Liver (tissue), 9 donors: ENCODE measurements around the gene BRCA2. TPM values are rescaled to one million over a fixed set of nuclear protein-coding genes. Genes with fewer than 3 reads are reported as not detected.

Experiments
- DNase-seq: peaks from one replicate; pipeline ENCODE4 v3.0.0-alpha.2; 2017; ENCODE audit warnings: low spot score
- H3K27ac ChIP-seq, 2 donors: one replicate each; pipeline ENCODE4 v1.7.0; 2013; ENCODE audit warnings: inconsistent platforms in 2 of 2, low read length in 2 of 2, control low read depth in 1 of 2, low read depth in 1 of 2, mild to moderate bottlenecking in 1 of 2
- H3K27me3 ChIP-seq, 4 donors: one replicate each; pipeline versions ENCODE4 v1.6.1 to v1.7.0; 2013; ENCODE audit warnings: low read length in 3 of 4, inconsistent platforms in 1 of 4, mild to moderate bottlenecking in 1 of 4, moderate library complexity in 1 of 4; ENCODE audit not compliant: control insufficient read depth in 4 of 4, insufficient read depth in 4 of 4
- H3K36me3 ChIP-seq, 4 donors: one replicate each; pipeline versions ENCODE4 v1.6.1 to v1.7.0; 2013; ENCODE audit warnings: low read length in 3 of 4, mild to moderate bottlenecking in 3 of 4, low read depth in 1 of 4, moderate library complexity in 1 of 4; ENCODE audit not compliant: control insufficient read depth in 4 of 4, insufficient read depth in 3 of 4
- H3K4me1 ChIP-seq, 4 donors: one replicate each; pipeline versions ENCODE4 v1.6.1 to v1.7.0; 2013; ENCODE audit warnings: low read length in 3 of 4, mild to moderate bottlenecking in 3 of 4, moderate library complexity in 1 of 4; ENCODE audit not compliant: control insufficient read depth in 4 of 4, insufficient read depth in 4 of 4
- H3K4me3 ChIP-seq, 3 donors: one replicate each; pipeline versions ENCODE4 v1.6.1 to v1.7.0; 2013; ENCODE audit warnings: low read length in 3 of 3, control low read depth in 1 of 3, low read depth in 1 of 3, mild to moderate bottlenecking in 1 of 3
- H3K9ac ChIP-seq, 2 donors: one replicate each; pipeline ENCODE4 v1.7.0; 2013; ENCODE audit warnings: low read length in 2 of 2, mild to moderate bottlenecking in 2 of 2, moderate library complexity in 2 of 2, control low read depth in 1 of 2, low read depth in 1 of 2
- H3K9me3 ChIP-seq, 4 donors: one replicate each; pipeline versions ENCODE4 v1.6.1 to v1.7.0; 2013; ENCODE audit warnings: low read length in 3 of 4; ENCODE audit not compliant: control insufficient read depth in 4 of 4
- EGR1 ChIP-seq, 2 donors: IDR thresholded peaks; 2 replicates each; pipeline ENCODE4 v1.6.1; 2016 to 2018; ENCODE audit warnings: antibody characterized with exemption in 2 of 2, low read depth in 2 of 2
- FOXA1 ChIP-seq: IDR thresholded peaks from 2 replicates; pipeline ENCODE4 v1.6.1; 2016; ENCODE audit warnings: antibody characterized with exemption
- FOXA2 ChIP-seq: IDR thresholded peaks from 2 replicates; pipeline ENCODE4 v1.6.1; 2016; ENCODE audit warnings: antibody characterized with exemption
- GABPA ChIP-seq, 2 donors: IDR thresholded peaks in 1 of 2; conservative IDR thresholded peaks in 1 of 2; 2 replicates each; pipeline ENCODE4 v1.6.1; 2016; ENCODE audit warnings: antibody characterized with exemption in 2 of 2, mild to moderate bottlenecking in 1 of 2, moderate library complexity in 1 of 2
- HNF4A ChIP-seq, 2 donors: conservative IDR thresholded peaks; 2 replicates each; pipeline ENCODE4 v1.6.1; 2016; ENCODE audit warnings: antibody characterized with exemption in 2 of 2, mild to moderate bottlenecking in 2 of 2
- HNF4G ChIP-seq: IDR thresholded peaks from 2 replicates; pipeline ENCODE4 v1.6.1; 2016; ENCODE audit warnings: antibody characterized with exemption
- JUND ChIP-seq, 2 donors: IDR thresholded peaks; 2 replicates each; pipeline ENCODE4 v1.6.1; 2016; ENCODE audit warnings: antibody characterized with exemption in 2 of 2
- NR2F2 ChIP-seq: IDR thresholded peaks from 2 replicates; pipeline ENCODE4 v1.6.1; 2016; ENCODE audit warnings: antibody characterized with exemption
- RAD21 ChIP-seq, 2 donors: IDR thresholded peaks; 2 replicates each; pipeline ENCODE4 v1.6.1; 2016; ENCODE audit warnings: antibody characterized with exemption in 2 of 2, mild to moderate bottlenecking in 2 of 2
- RXRA ChIP-seq, 2 donors: IDR thresholded peaks; 2 replicates each; pipeline ENCODE4 v1.6.1; 2017 to 2018; ENCODE audit warnings: antibody characterized with exemption in 2 of 2, mild to moderate bottlenecking in 1 of 2
- SP1 ChIP-seq: IDR thresholded peaks from 2 replicates; pipeline ENCODE4 v1.6.1; 2018; ENCODE audit warnings: antibody characterized with exemption, mild to moderate bottlenecking
- TAF1 ChIP-seq: conservative IDR thresholded peaks from 2 replicates; pipeline ENCODE4 v1.6.1; 2016; ENCODE audit warnings: antibody characterized with exemption, mild to moderate bottlenecking
- YY1 ChIP-seq: IDR thresholded peaks from 2 replicates; pipeline ENCODE4 v1.6.1; 2016; ENCODE audit warnings: antibody characterized with exemption, mild to moderate bottlenecking
- WGBS: extraction: QIAGEN DNeasy Blood & Tissue Kit; methylation state at CpG from one replicate; pipeline ENCODE4 v1.1.7; 2013; 5-methylcytosine and 5-hydroxymethylcytosine counted together
- polyA plus RNA-seq, 2 donors: library from polyadenylated mRNA; stranded (reverse) in 1 of 2; unstranded in 1 of 2; fragments of 200-250 nt in 1 of 2; fragments of >200 nt in 1 of 2; fragmentation: Nextera tagmentation in 1 of 2; extraction: Ambion mirVana in 1 of 2; gene quantifications; one replicate each; pipeline versions ENCODE4 v1.2.1 to v1.2.3, GENCODE V29; 2013 to 2015
- total RNA-seq, 2 donors: library from RNA; depleted of rRNA; stranded (reverse); fragments of >200 nt; gene quantifications; one replicate each; pipeline ENCODE4 v1.2.3, GENCODE V29; 2014
- TF ChIP-seq, protein P1 (sequence below): IDR thresholded peaks from 2 replicates; pipeline ENCODE4 v1.6.1; 2016; ENCODE audit warnings: antibody characterized with exemption, mild to moderate bottlenecking
- TF ChIP-seq, protein P2 (sequence below): IDR thresholded peaks from 2 replicates; pipeline ENCODE4 v1.6.1; 2016; ENCODE audit warnings: antibody characterized with exemption
- TF ChIP-seq, protein P3 (sequence below): IDR thresholded peaks from 2 replicates; pipeline ENCODE4 v1.6.1; 2016; ENCODE audit warnings: antibody characterized with exemption
- TF ChIP-seq, protein P4 (sequence below): IDR thresholded peaks from 2 replicates; pipeline ENCODE4 v1.6.1; 2016; ENCODE audit warnings: antibody characterized with exemption
- TF ChIP-seq, protein P5 (sequence below): fragments of 150-350 bp; IDR thresholded peaks from 2 replicates; pipeline ENCODE4 v1.5.1; 2017; ENCODE audit warnings: improper control_type of control experiment, low read depth, low read length; ENCODE audit not compliant: missing input control
- donor health status: healthy.
- donor health status: healthy.
- donor health status: healthy.
- donor health status: healthy.
- donor health status: healthy.

BRCA2 gene
- total and polyA plus RNA-seq, 4 donors, result 0.39 to 10.8 (median 0.86) TPM

DNA sequence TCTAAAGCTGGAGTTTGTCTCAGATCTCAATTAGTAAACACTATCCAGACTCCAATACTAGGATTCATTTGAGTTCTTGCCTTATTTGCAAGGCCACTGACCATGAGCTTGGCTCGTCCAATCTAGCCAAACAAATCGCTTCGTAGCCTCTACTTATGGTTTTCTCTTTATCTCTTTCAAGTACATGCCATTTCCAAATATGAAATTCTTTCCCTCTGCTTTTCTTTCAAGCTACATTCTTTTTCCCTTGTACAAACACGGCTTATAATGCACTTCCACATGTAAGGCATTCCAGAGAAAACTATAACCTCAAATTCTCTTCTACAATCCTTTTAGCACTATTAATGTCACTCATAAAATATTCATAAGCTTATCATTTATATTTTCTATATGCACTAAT lies 123.6 kb downstream of the BRCA2 start:
- H3K9me3 ChIP-seq, result no peaks in the 10 kb centered on the region
- WGBS, result 95% methylated on average over 4 of the region's 4 CpGs
- H3K4me3 ChIP-seq, result no peak overlapping the region
- peaks cover 0 to 8% (median 0%) of the 10 kb centered on the region in 4 donors for H3K36me3 ChIP-seq
- TF ChIP-seq, protein P1, sequence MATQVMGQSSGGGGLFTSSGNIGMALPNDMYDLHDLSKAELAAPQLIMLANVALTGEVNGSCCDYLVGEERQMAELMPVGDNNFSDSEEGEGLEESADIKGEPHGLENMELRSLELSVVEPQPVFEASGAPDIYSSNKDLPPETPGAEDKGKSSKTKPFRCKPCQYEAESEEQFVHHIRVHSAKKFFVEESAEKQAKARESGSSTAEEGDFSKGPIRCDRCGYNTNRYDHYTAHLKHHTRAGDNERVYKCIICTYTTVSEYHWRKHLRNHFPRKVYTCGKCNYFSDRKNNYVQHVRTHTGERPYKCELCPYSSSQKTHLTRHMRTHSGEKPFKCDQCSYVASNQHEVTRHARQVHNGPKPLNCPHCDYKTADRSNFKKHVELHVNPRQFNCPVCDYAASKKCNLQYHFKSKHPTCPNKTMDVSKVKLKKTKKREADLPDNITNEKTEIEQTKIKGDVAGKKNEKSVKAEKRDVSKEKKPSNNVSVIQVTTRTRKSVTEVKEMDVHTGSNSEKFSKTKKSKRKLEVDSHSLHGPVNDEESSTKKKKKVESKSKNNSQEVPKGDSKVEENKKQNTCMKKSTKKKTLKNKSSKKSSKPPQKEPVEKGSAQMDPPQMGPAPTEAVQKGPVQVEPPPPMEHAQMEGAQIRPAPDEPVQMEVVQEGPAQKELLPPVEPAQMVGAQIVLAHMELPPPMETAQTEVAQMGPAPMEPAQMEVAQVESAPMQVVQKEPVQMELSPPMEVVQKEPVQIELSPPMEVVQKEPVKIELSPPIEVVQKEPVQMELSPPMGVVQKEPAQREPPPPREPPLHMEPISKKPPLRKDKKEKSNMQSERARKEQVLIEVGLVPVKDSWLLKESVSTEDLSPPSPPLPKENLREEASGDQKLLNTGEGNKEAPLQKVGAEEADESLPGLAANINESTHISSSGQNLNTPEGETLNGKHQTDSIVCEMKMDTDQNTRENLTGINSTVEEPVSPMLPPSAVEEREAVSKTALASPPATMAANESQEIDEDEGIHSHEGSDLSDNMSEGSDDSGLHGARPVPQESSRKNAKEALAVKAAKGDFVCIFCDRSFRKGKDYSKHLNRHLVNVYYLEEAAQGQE, result no peak
- TF ChIP-seq, protein P2, sequence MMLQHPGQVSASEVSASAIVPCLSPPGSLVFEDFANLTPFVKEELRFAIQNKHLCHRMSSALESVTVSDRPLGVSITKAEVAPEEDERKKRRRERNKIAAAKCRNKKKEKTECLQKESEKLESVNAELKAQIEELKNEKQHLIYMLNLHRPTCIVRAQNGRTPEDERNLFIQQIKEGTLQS, result no peak
- TF ChIP-seq, protein P3, sequence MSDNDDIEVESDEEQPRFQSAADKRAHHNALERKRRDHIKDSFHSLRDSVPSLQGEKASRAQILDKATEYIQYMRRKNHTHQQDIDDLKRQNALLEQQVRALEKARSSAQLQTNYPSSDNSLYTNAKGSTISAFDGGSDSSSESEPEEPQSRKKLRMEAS, result no peak
- no peak for TF ChIP-seq HNF4A (conservative IDR thresholded peaks at IDR 0.05)
- no peak for TF ChIP-seq TAF1
- TF ChIP-seq RAD21 (IDR thresholded peaks at IDR 0.05), result no peak
- TF ChIP-seq HNF4G, result no peak
- TF ChIP-seq GABPA (IDR thresholded peaks at IDR 0.05 in 1 of 2, conservative IDR thresholded peaks at IDR 0.05 in 1 of 2), result no peak
- TF ChIP-seq, protein P4, sequence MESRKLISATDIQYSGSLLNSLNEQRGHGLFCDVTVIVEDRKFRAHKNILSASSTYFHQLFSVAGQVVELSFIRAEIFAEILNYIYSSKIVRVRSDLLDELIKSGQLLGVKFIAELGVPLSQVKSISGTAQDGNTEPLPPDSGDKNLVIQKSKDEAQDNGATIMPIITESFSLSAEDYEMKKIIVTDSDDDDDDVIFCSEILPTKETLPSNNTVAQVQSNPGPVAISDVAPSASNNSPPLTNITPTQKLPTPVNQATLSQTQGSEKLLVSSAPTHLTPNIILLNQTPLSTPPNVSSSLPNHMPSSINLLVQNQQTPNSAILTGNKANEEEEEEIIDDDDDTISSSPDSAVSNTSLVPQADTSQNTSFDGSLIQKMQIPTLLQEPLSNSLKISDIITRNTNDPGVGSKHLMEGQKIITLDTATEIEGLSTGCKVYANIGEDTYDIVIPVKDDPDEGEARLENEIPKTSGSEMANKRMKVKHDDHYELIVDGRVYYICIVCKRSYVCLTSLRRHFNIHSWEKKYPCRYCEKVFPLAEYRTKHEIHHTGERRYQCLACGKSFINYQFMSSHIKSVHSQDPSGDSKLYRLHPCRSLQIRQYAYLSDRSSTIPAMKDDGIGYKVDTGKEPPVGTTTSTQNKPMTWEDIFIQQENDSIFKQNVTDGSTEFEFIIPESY, result no peak
- TF ChIP-seq SP1, result no peak
- TF ChIP-seq, protein P5, sequence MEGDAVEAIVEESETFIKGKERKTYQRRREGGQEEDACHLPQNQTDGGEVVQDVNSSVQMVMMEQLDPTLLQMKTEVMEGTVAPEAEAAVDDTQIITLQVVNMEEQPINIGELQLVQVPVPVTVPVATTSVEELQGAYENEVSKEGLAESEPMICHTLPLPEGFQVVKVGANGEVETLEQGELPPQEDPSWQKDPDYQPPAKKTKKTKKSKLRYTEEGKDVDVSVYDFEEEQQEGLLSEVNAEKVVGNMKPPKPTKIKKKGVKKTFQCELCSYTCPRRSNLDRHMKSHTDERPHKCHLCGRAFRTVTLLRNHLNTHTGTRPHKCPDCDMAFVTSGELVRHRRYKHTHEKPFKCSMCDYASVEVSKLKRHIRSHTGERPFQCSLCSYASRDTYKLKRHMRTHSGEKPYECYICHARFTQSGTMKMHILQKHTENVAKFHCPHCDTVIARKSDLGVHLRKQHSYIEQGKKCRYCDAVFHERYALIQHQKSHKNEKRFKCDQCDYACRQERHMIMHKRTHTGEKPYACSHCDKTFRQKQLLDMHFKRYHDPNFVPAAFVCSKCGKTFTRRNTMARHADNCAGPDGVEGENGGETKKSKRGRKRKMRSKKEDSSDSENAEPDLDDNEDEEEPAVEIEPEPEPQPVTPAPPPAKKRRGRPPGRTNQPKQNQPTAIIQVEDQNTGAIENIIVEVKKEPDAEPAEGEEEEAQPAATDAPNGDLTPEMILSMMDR, result no peak
- TF ChIP-seq YY1, result no peak
- TF ChIP-seq EGR1 (IDR thresholded peaks at IDR 0.05; ENCODE audit: low read depth in 2 of 2), result no peak
- no peak for TF ChIP-seq JUND (IDR thresholded peaks at IDR 0.05)
- TF ChIP-seq FOXA1, result no peak
- no peak for TF ChIP-seq NR2F2
- no peak for TF ChIP-seq FOXA2
- TF ChIP-seq RXRA (IDR thresholded peaks at IDR 0.05), result no peak
- H3K4me1 ChIP-seq, result peaks cover 0 to 8% (median 2%) of the 10 kb centered on the region in 4 donors
- H3K27me3 ChIP-seq, result no peaks in the 10 kb centered on the region
- no peak for DNase-seq
- H3K27ac ChIP-seq, result no peak overlapping the region
- H3K9ac ChIP-seq, result no peak overlapping the region
